KMS-11 (cell line): Measurements from ENCODE around the gene C1orf226.

ENCODE experiments used
- H2AFZ ChIP-seq: fragments of 200-600 bp; sonication (generic); 2 replicates; pipeline ENCODE4 v1.6.1; 2016; ENCODE audit warnings: antibody characterized with exemption, mixed run types, low read depth
- H3K27ac ChIP-seq: fragments of 200-600 bp; sonication (generic); 2 replicates; pipeline ENCODE4 v1.6.1; 2016; ENCODE audit warnings: mild to moderate bottlenecking, mixed run types
- H3K27me3 ChIP-seq: fragments of 200-600 bp; sonication (generic); 2 replicates; pipeline ENCODE4 v1.6.1; 2017; ENCODE audit warnings: mild to moderate bottlenecking, low read depth, mixed run types, moderate library complexity; ENCODE audit not compliant: insufficient read depth
- H3K36me3 ChIP-seq: fragments of 200-600 bp; sonication (generic); 2 replicates; pipeline ENCODE4 v1.6.1; 2017; ENCODE audit warnings: mild to moderate bottlenecking, mixed run types; ENCODE audit not compliant: insufficient read depth
- H3K4me1 ChIP-seq: fragments of 200-600 bp; sonication (generic); 2 replicates; pipeline ENCODE4 v1.6.1; 2016; ENCODE audit warnings: mild to moderate bottlenecking, low read depth, mixed run types; ENCODE audit not compliant: poor library complexity, severe bottlenecking
- H3K4me2 ChIP-seq: fragments of 200-600 bp; sonication (generic); 2 replicates; pipeline ENCODE4 v1.7.0; 2016; ENCODE audit warnings: mild to moderate bottlenecking, mixed run types
- H3K4me3 ChIP-seq: fragments of 200-600 bp; sonication (generic); IDR thresholded peaks from 2 replicates; pipeline ENCODE4 v1.6.1; 2017; ENCODE audit warnings: low read depth, low read length, mixed read lengths; ENCODE audit not compliant: insufficient read depth
- H3K79me2 ChIP-seq: fragments of 200-600 bp; sonication (generic); 2 replicates; pipeline ENCODE4 v1.6.1; 2016; ENCODE audit warnings: low read depth, mixed run types; ENCODE audit not compliant: insufficient read depth
- H3K9ac ChIP-seq: fragments of 200-600 bp; sonication (generic); 2 replicates; pipeline ENCODE4 v1.6.1; 2016; ENCODE audit warnings: mild to moderate bottlenecking, mixed run types
- H4K20me1 ChIP-seq: fragments of 200-600 bp; sonication (generic); 2 replicates; pipeline ENCODE4 v1.6.1; 2016; ENCODE audit warnings: mild to moderate bottlenecking, mixed run types; ENCODE audit not compliant: insufficient read depth
- TF ChIP-seq, protein P1 (sequence below): fragments of 200-600 bp; sonication (generic); conservative IDR thresholded peaks from 2 replicates; pipeline ENCODE4 v1.6.1; 2017; ENCODE audit warnings: low read depth, mild to moderate bottlenecking, antibody characterized with exemption, low read length, moderate library complexity, mixed read lengths

Gene C1orf226, protein sequence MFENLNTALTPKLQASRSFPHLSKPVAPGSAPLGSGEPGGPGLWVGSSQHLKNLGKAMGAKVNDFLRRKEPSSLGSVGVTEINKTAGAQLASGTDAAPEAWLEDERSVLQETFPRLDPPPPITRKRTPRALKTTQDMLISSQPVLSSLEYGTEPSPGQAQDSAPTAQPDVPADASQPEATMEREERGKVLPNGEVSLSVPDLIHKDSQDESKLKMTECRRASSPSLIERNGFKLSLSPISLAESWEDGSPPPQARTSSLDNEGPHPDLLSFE

DNA sequence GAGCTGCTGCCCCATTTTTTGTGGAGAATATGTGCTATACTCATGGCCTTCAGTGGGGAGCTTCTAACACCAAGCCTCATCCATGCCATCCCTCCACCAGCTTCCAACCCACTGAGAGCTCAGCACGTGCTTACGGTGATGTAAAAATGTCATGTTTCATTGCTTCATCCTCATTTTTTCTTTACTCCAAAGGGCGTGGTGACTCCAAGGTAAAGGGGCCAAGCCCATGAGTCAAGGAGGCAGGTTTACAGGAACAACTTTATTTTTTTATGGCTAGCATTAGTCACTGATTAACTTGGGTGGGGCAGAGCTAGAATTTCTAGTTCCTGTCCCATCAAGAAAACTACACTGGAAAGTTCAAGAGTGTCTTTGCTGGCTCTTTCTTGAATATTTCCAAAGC is at the start of gene C1orf226:
Gene C1orf226 (plus strand): TSS at position 346 of the 400 bp plus-strand sequence. CDS start 174 bp downstream, outside the sequence.
- TF ChIP-seq, protein P1, sequence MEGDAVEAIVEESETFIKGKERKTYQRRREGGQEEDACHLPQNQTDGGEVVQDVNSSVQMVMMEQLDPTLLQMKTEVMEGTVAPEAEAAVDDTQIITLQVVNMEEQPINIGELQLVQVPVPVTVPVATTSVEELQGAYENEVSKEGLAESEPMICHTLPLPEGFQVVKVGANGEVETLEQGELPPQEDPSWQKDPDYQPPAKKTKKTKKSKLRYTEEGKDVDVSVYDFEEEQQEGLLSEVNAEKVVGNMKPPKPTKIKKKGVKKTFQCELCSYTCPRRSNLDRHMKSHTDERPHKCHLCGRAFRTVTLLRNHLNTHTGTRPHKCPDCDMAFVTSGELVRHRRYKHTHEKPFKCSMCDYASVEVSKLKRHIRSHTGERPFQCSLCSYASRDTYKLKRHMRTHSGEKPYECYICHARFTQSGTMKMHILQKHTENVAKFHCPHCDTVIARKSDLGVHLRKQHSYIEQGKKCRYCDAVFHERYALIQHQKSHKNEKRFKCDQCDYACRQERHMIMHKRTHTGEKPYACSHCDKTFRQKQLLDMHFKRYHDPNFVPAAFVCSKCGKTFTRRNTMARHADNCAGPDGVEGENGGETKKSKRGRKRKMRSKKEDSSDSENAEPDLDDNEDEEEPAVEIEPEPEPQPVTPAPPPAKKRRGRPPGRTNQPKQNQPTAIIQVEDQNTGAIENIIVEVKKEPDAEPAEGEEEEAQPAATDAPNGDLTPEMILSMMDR, result no peak
- H3K27ac ChIP-seq, result no peak within 1 kb of the TSS
- H3K79me2 ChIP-seq, result no peaks in the 10 kb centered on the region
- H3K4me3 ChIP-seq, result no peak within 1 kb of the TSS
- H2AFZ ChIP-seq, result no peak within 1 kb of the TSS
- no peaks in the 10 kb centered on the region for H4K20me1 ChIP-seq
- H3K4me1 ChIP-seq, result no peaks in the 10 kb centered on the region
- H3K27me3 ChIP-seq, result no peaks in the 10 kb centered on the region
- no peak within 1 kb of the TSS for H3K4me2 ChIP-seq
- no peak within 1 kb of the TSS for H3K9ac ChIP-seq
- H3K36me3 ChIP-seq, result no peaks in the 10 kb centered on the region

- H3K36me3 ChIP-seq, result no peaks in the 10 kb centered on the region
- no peaks in the 10 kb centered on the region for H3K27me3 ChIP-seq
- TF ChIP-seq, protein P1, result no peak
- no peak overlapping the region for H3K9ac ChIP-seq
- no peak overlapping the region for H3K27ac ChIP-seq
- H2AFZ ChIP-seq, result no peak overlapping the region
- H3K4me2 ChIP-seq, result no peak overlapping the region
- no peaks in the 10 kb centered on the region for H3K4me1 ChIP-seq
- no peak overlapping the region for H3K4me3 ChIP-seq
- no peaks in the 10 kb centered on the region for H4K20me1 ChIP-seq
- H3K79me2 ChIP-seq, result no peaks in the 10 kb centered on the region
These were observed 47.5 kb upstream of the C1orf226 start for GRCh38 chr1:162333991-162334390.

DNA sequence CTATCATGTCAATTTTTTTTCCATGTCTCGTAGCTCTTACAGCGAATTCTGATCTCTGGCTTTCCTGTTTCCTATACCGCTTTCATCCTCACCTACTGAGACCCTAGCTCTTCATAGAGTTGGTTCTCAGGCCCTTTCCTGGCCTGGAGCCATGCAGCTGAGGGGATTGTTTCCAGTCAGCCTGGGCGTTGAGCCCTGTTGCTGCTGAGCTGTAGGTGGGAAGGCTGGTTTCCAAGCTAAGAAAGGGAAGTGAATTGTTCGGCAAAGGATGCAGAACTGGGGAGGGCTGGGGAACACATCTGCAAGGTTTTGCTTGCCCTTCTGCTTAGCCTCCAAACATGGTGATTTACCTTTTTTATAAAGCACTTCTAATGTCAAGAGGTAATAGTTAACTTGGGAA is 46.4 kb upstream of the C1orf226 start:
- Histone ChIP-seq H3K4me2 (no peak overlapping the region), H4K20me1 (no peaks in the 10 kb centered on the region), H3K36me3 (no peaks in the 10 kb centered on the region), H3K27ac (no peak overlapping the region), H3K4me3 (no peak overlapping the region), H3K4me1 (no peaks in the 10 kb centered on the region), H3K27me3 (no peaks in the 10 kb centered on the region), H2AFZ (no peak overlapping the region), H3K79me2 (no peaks in the 10 kb centered on the region), H3K9ac (no peak overlapping the region)
- TF ChIP-seq, protein P1, result no peak

DNA sequence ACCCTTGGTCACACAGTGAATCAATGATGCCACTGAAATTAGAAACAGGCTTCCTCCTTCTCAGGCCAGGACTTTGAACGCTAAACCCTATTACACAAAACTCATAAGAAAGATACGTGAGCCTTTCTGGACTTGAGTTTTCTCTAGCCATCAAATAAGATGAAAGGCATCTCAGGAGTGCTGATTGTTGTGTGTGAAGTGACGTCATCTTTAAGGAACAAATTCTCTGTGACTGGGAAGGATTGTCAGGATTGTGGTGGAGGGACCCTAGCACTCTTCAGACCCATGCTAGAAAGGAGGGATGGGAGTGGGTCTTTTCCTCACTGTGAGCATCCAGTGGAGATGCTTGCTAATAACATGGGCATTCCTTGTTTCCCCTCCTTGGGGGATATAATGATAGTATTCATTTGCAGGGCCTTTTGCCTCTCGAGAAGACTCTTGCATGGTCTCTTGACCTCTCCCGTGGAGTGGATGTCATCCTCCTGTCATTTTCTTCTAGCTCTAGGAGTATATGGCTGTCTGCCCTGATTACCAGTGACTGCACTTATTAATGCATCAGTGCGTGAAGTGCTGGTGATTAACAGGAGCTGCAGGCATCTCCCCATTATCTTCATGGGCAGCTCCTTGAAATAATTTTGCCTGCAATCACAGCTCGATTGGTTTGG is 44.8 kb upstream of the C1orf226 start:
- no peaks in the 10 kb centered on the region for H3K4me1 ChIP-seq

More for the DNA sequence above, 44.8 kb upstream of the C1orf226 start:
- no peaks in the 10 kb centered on the region for H4K20me1 ChIP-seq
- H3K79me2 ChIP-seq, result no peaks in the 10 kb centered on the region
- H3K36me3 ChIP-seq, result no peaks in the 10 kb centered on the region
- H3K27me3 ChIP-seq, result no peaks in the 10 kb centered on the region
- H3K27ac ChIP-seq, result no peak overlapping the region
- TF ChIP-seq, protein P1, result no peak
- H2AFZ ChIP-seq, result no peak overlapping the region
- H3K4me2 ChIP-seq, result no peak overlapping the region
- no peak overlapping the region for H3K9ac ChIP-seq
- H3K4me3 ChIP-seq, result no peak overlapping the region
